GM19452 (cell line): ENCODE measurements around the gene EHF.
"Not testable (repeated sequence)": the region's sequence is repeated elsewhere in the genome, so short reads cannot be mapped to it uniquely, and the experiment has no call there.

Experiments used
- ATAC-seq: cut with Tn5 transposase; IDR thresholded peaks from one replicate; pipeline ENCODE4 v1.9.1; 2021; ENCODE audit not compliant: unreplicated experiment

EHF gene

DNA sequence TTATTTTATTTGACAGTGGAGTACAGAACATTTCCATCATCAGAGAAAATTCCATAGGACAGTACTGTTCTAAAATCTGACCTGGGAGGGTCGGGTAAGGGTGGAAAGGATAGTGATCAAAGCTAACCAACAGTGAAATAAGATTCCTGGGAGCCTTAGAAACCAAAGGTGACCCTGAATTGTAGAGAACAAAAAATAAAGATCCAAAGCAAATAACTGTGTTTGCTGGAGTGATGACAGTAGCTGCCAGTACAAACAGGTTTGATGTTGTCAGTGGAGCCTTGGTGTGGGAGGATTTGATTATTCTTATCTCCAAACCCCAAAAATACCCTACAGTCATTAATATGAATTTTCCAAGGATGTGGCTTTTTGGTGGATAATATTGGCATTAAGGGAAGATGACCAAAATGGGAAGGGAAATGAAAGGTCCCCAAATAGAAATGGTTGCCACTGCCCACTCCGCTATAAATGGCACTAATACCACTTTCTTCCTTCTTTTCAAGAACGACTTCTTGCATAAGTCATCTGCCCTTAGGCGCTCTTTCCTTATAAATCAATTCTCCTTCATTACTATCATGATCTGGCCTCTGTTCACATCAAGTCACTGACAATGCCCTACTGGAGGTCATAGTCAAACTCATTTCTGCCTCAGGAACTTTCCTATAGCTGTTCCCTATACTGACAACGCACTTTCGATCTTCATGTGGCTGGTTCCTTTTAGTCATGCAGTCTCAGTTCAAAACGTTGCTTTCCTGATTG, 44.4 kb downstream of the EHF start:
- no peak for ATAC-seq

DNA sequence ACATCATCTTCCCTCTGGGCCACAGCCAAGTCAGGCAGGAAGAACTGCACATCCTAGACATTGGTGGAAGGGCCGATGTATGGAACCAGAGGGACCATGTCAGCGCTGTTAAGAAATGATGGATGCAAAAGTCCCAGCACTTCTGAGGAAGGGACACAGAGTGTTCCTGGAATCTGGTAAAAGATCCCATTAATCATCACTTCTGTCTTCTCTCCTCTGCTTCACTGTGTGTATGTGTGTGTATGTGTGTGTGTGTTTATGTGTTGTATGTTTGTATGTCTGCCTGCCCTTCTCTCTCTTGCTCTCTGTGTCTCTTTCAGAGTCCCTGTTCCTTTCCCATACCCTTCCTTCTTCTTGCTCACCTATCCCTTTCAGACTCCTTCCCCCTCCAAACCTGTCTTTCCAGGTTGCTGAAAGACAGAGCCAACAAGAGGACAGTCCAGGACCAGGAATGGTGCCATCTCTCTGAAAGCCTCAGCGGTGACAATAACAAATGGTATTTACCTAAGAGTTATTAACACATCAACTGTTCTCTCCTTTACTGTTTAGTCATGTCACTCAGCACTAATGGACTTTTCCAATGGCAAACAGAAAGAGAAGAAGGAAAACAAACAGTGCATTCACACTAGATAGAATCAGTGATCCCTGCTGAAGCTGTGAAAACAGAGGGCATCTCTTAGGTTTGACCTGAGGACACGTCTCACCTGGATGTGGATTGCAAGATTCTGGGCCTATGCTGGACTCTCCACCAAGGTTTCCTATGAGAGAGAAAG, 47.1 kb downstream of the EHF start:
- ATAC-seq = no peak

DNA sequence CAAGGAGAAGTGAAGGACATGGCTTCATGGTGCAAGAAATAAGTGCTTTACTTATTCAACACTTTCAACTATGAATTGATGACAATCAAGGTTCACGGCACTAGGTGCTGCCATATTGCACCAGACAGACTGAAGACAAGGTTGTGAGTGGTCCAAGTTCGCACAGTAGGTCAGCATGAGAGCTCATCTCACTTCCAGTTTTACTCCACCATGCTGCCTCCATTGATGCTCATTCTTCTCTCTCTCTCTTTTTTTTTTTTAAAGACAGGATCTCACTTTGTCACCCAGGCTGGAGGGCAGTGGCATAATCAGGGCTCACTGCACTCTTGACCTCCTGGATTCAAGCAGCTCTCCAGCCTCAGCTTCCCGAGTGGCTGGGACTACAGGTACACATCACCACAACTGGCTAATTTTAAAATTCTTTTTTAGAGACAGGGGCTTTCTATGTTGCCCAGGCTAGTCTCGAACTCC, 47.7 kb downstream of the EHF start:
- ATAC-seq = no peak

DNA sequence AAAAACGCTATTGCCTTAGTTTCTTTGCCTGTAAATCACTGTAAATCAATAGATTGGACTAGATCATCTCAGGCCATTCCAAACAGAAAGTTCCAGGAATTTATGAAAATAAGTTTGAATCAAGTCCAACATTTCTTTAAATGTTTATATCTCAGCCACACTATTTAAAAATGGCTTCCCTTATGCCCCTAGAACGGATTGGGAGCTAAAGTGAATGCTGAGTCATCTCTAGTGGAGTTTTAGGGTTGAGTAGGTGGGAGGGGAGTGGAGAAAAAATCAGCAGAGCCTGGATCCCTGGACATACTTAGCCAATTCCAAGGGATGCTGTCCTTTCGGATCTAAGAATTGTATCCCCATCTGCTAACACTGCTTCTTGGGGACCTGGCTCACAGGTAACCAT, 48.6 kb downstream of the EHF start:
- no peak for ATAC-seq

DNA sequence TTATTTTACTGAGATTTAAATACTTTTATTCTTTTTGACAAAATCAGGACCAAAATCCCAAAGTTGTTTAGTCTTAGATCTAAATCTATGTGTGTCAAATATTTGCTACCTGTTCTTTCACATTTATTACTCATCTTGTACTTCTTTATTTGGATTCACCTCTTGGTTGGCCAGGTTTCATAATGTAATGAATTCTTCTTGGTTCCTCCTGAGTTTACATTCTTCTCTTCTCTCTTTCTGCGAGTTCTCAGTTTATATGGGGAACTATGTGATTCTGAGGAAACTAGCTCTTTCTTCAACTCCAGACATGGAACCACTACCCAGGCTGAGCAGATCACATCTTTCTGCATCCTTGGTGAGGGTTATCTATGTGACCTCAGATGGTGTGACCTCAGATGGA, 50.2 kb downstream of the EHF start:
- no peak for ATAC-seq

DNA sequence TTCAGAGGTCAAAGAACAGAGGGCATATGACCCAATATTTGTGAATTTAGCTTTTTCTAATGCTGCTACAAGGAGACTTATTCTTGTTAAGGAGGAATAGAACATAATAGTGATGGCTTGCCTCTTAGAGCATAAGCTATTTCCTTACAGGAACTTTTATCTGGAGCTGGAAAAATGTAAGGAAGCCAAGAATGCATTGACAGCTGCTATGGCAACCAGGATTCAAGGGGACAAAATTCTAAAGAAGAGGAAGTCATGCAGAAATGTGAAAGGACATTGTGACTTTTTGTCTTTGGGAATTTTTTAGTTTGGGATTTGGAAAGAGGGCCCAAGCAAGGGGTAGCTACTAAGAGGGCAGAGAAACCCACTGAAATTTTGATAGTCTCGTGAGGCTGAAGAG, 51.1 kb downstream of the EHF start:
- ATAC-seq = no peak

DNA sequence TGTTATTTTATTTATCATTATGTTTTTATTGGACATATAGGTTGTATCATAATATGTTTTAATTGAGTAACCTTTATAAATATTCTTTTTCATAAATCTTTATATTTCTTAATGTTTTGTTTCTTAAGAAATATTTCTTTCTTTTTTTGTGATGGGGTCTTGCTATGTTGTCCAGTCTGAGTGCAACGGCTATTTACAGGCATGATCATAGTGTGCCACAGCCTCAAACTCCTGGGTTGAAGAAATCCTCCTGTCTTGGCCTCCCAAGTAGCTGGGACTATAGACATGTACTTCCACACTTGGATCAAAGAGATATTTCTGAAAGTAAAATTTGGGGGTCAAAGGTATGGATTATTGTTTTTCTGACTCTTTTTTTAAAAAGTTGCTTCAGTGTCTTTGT, 53.1 kb downstream of the EHF start:
- ATAC-seq = no peak

DNA sequence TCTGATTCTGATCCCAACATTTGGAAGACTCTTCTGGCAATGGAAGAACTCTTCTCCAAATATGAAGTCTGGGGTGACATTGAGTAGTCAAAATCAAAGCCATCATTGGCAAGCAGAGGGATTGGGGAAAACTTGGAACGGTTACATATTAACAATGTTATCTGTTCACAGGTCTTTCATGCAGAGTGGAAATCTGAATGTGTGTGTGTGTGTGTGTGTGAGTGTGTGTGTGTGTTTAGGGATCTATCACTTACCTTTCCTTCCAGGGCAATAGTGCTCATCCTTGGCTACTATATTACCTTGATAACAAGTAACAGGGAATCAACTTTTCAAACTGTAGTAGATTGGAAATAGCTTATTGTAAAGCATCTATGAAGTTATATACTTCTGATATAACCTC, 55.3 kb downstream of the EHF start:
- ATAC-seq = no peak

DNA sequence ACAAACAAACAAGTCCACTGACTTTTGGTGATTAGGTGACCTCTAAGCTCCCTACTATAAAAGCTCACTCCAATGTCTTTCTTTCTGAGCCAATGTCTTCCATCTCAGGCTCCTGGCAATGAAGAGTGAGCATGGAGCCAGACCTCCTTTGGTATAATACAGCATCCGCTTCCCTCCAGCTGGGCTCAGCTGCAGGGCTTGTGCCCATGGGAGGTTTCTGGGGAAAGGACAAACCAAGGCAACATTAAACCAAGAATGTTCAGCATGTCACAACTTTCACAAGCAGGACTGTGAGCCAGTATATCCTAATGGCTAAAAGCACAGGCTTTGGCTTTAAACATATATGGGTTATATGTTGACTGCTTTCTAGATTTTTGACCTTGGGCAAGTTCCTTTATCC, 58.8 kb downstream of the EHF start:
- no peak for ATAC-seq

DNA sequence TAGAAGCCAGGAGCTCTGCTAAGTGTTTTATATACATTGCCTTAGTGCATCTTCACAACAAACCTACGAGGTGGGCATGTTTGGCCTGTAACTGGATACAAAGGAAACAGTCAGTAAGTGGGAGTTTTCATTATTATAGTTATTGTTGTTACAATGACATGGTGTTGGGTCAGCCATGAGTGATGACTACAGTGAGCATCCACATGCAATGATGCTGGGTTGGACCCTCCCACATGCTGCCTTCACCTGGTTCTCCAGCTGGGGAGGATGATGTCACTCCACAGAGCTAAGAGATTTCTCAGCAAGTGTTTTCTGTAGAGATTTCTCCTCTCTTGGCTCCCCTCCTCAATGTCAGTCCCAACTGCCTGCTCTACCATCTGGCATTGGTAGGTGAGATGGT, 59.3 kb downstream of the EHF start:
- no peak for ATAC-seq

DNA sequence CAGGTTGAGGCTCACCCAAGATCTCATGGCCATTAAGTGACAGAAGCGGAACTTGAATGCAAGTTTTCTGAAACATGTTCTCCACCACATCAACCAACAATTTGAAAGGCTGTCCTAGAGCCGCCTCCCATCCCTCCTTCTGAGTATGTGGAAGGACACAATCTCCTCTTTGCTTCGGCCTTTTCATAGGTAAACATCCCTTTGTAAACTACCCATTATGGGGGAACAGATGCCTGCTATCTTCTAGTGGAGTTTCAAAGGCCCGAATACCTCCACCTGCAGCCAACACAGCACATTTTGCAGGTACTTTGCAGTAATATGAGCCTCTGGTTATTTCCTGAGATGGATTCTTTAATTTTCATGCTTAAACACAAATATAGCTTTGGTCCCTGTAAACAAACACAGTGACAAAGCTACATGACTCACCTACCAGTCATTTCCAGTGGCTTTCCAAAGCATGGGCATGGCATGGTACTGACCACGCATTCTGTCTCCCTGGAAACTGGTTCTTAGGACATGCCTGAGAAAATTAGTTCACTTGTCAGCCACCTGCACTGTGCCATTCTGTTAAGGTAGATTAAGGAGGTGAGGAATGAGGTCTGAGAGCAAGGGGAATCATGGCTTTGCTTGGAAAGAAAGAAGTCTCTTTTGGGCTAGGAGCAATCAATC, 60.2 kb downstream of the EHF start:
- no peak for ATAC-seq

DNA sequence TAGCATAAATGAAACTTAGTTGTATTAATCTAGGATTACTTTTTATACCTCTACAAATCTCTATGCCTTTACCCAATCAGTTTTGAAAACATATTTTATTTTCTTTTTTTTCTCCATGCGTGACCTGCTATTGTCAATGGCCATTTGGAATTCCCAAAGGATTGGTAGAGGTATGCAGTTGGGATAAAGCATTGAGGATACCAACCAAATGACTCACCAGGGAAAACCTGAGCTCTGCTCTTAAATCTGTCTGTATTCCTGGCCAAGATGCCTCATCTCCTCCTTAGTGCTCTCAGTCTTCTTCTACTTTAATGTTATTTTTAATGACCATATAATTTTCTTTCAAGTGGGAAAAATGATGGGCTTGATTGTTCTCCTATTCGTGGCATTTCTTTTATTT, 61.9 kb downstream of the EHF start:
- no peak for ATAC-seq

DNA sequence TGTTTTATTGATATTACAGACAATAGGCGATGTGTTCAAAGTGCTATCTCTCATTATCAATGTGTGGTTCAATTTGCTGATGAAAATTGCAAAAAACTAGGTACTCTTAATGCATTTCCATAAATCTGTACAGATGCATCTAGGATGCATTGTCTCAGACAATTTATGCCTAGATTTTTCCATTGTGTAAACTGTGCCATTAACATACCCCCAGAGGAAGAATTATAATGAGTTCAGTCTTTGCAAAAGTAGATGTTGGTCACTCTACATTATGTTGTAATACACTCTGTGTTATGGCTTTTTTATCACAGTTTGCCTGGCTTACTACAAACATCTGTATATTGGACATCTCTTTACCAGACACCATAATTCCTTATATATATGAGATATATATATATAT, 62.5 kb downstream of the EHF start:
- no peak for ATAC-seq

DNA sequence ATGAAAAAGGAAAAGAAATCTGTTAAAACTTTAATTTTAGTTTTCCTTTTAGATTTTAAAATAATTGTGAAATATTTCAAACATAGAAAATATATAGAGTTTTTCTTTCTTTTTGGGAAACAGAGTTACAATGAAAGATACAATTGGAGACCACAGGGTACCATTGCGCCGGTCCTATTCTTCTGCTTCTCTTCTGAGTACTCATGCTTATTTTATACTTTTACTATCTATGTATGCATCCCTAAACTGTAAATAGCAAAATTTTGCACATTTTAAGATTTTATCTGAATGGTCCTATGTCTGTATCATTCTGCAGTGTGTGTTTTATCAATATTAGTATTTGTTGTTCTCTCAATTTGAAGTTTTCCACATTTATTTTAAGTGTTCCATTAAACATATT, 65.0 kb downstream of the EHF start:
- ATAC-seq = no peak

DNA sequence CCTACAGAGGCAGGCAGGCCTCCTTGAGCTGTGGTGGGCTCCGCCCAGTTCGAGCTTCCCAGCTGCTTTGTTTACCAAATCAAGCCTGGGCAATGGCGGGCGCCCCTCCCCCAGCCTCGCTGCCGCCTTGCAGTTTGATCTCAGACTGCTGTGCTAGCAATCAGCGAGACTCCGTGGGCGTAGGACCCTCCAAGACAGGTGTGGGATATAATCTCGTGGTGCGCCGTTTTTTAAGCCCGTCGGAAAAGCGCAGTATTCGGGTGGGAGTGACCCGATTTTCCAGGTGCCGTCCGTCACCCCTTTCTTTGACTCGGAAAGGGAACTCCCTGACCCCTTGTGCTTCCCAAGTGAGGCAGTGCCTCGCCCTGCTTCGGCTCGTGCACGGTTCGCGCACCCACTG, 71.4 kb downstream of the EHF start:
- not testable (repeated sequence) for ATAC-seq

DNA sequence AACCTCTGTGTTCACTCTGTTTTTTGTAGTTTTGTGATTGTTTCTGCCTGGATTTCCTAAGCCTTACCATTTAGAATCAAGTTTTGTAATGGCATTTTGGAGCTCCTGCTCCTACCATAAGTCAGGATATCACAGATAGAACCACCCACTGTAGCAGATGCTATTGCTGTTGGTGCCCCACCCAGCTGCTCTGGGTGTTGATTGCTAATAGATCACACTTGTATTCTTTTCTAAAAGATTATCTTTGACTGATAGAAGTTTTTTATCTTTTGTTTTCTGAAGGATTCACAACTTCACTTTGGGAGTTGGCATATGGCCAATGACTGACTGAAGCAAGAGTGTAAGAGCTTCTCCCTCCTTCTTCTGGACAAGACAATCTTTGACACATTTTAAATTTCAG, 76.0 kb downstream of the EHF start:
- no peak for ATAC-seq

DNA sequence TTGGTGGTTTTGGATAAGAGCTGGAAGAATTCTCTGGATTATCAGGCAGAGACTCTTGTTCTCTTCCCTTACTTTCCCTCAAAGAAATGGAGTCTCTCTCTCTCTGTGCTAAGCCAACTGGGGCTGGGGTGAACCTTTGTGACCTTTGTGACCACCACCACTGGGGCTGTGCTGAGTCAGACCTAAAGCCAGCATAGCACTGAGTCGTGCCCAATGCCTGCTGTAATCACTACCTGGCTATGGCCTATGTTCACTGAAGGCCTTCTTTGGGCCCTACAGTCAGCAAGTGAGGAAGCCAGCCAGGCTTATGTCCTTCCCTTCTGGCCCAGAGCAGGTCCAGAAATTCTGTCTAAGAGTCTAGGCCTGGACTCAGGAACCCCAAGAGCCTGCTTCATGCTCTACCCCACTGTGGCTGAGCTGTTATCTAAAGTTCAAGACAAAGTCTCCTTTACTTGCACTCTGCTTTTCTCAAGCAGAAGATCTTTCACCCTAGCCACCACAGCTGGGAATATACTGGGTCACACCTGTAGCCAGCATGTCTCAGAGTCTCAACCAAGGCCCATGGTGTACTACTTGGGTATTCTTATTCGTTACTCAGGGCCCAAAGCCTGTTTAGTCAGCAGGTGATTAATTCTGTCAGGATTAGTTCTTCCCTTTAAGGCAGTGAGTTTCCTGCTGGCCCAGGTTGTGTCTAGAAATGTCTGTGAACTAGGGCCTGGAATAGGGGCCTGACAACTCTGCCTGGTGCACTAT, 86.0 kb downstream of the EHF start:
- no peak for ATAC-seq

DNA sequence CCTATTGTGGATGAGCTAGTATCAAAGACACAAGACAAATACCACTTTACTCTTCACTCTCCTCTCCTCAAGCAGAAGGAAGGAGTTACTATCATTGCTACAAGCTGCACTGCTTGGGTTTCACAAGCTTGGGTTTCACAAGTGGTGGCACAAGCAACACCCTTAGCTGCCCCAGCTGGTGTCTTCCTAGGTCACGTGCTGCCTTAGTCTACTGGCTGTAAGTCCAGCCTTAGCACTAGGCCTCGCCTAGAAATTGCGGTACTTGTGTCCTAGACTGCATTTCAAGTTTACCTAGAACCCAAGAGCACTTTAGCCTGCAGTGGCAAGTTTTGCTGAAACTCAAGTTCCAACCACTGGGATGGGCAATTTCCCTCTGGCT, 86.6 kb downstream of the EHF start:
- ATAC-seq = no peak
